SHP77 treated with DMSO at 0.1 percent for 48 hours (cell line): ENCODE results near the gene PCDH9.

Experiments
- DNase-seq: peaks from one replicate; lab custom pipeline; 2025; lab: John Stamatoyannopoulos, UW

PCDH9 gene

GRCh38 chr13:66520511-66521355, 709.4 kb downstream of the PCDH9 start:
- no peak for DNase-seq

GRCh38 chr13:66519259-66519658, 710.9 kb downstream of the PCDH9 start:
- no peak for DNase-seq

GRCh38 chr13:66518068-66518467, 712.1 kb downstream of the PCDH9 start:
- DNase-seq: no peak

GRCh38 chr13:66513728-66514127, 716.4 kb downstream of the PCDH9 start:
- DNase-seq: no peak

GRCh38 chr13:66509175-66509574, 721.0 kb downstream of the PCDH9 start:
- no peak for DNase-seq

GRCh38 chr13:66508153-66508909, 721.8 kb downstream of the PCDH9 start:
- DNase-seq: no peak

GRCh38 chr13:66506979-66507378, 723.2 kb downstream of the PCDH9 start:
- no peak for DNase-seq

- DNase-seq: no peak
Measured at GRCh38 chr13:66506051-66506777, 723.9 kb downstream of the PCDH9 start.

- no peak for DNase-seq
Measured at GRCh38 chr13:66503890-66504289, 726.2 kb downstream of the PCDH9 start.

GRCh38 chr13:66501181-66501580, 729.0 kb downstream of the PCDH9 start:
- no peak for DNase-seq

- DNase-seq: peak; percentile 62
Measured at GRCh38 chr13:66492479-66492878, 737.7 kb downstream of the PCDH9 start.

- DNase-seq: no peak
Measured at GRCh38 chr13:66491251-66491650, 738.9 kb downstream of the PCDH9 start.

- DNase-seq: no peak
Measured at GRCh38 chr13:66489586-66489985, 740.5 kb downstream of the PCDH9 start.

- DNase-seq: no peak
Measured at GRCh38 chr13:66489172-66489571, 741.0 kb downstream of the PCDH9 start.

GRCh38 chr13:66483712-66484111, 746.4 kb downstream of the PCDH9 start:
- DNase-seq: no peak

GRCh38 chr13:66482836-66483235, 747.3 kb downstream of the PCDH9 start:
- no peak for DNase-seq

GRCh38 chr13:66477816-66478215, 752.3 kb downstream of the PCDH9 start:
- no peak for DNase-seq

GRCh38 chr13:66475061-66475460, 755.1 kb downstream of the PCDH9 start:
- no peak for DNase-seq

GRCh38 chr13:66469745-66470144, 760.4 kb downstream of the PCDH9 start:
- no peak for DNase-seq

GRCh38 chr13:66468656-66469055, 761.5 kb downstream of the PCDH9 start:
- no peak for DNase-seq

- no peak for DNase-seq
Measured at GRCh38 chr13:66462187-66462586, 767.9 kb downstream of the PCDH9 start.

GRCh38 chr13:66461021-66461420, 769.1 kb downstream of the PCDH9 start:
- no peak for DNase-seq

- DNase-seq: no peak
Measured at GRCh38 chr13:66459634-66460033, 770.5 kb downstream of the PCDH9 start.
